Measurements from ENCODE around the gene ATP1B2. TPM values are rescaled to one million over a fixed set of nuclear protein-coding genes. Genes with fewer than 3 reads are reported as not detected.
"Not testable (repeated sequence)": the region's sequence is repeated elsewhere in the genome, so short reads cannot be mapped to it uniquely, and the experiment has no call there.

ATP1B2 gene
- total RNA-seq, 2 experiments from 2014 or later = 0.32 to 0.33 TPM

- ATAC-seq = no peak
- ChIA-PET POLR2A (no interaction called here), CTCF (interaction anchor here (0.8 to 1.0 kb wide), 2 partner anchors 12 to 29 kb away, joined by 3 to 4 read pairs; no protein-coding TSS in a partner anchor)
Measured at GRCh38 chr17:7620835-7621234, 29.9 kb upstream of the ATP1B2 start.

GRCh38 chr17:7623661-7624060, 27.1 kb upstream of the ATP1B2 start:
- Mint-ChIP-seq H3K4me3 (no peak overlapping the region), H3K27me3 (no peaks in the 10 kb centered on the region), H3K9me3 (ENCODE audit: low read depth) (no peaks in the 10 kb centered on the region), H3K36me3 (ENCODE audit: low read depth) (peaks cover 1% of the 10 kb centered on the region), H3K27ac (no peak overlapping the region), H3K4me1 (peaks cover 11% of the 10 kb centered on the region)
- intact Hi-C loops (cut with DNase I, micrococcal nuclease) = no loop called here
- POLR2A ChIA-PET = interaction anchor here (0.7 kb wide), 1 partner anchor 212 kb away, joined by 4 read pairs; no protein-coding TSS in a partner anchor
- CTCF ChIA-PET = no interaction called here
- no peak for DNase-seq
- no peak for ATAC-seq

More at GRCh38 chr17:7620835-7621234, 29.9 kb upstream of the ATP1B2 start:
- Mint-ChIP-seq H3K4me1 (no peaks in the 10 kb centered on the region), H3K27ac (no peak overlapping the region), H3K27me3 (no peaks in the 10 kb centered on the region), H3K36me3 (ENCODE audit: low read depth) (no peaks in the 10 kb centered on the region), H3K9me3 (ENCODE audit: low read depth) (no peaks in the 10 kb centered on the region), H3K4me3 (no peak overlapping the region)
- intact Hi-C loops (cut with DNase I, micrococcal nuclease) = no loop called here
- DNase-seq = no peak

- POLR2A ChIA-PET; ATAC-seq; intact Hi-C loops (cut with DNase I, micrococcal nuclease); H3K27ac Mint-ChIP-seq; H3K9me3 Mint-ChIP-seq (ENCODE audit: low read depth); H3K4me3 Mint-ChIP-seq; H3K36me3 Mint-ChIP-seq (ENCODE audit: low read depth); H3K27me3 Mint-ChIP-seq; DNase-seq: not testable (repeated sequence)
- CTCF ChIA-PET = interaction anchor here (1.0 kb wide), 1 partner anchor 47 kb away, joined by 3 read pairs; no protein-coding TSS in a partner anchor
- peaks cover 11% of the 10 kb centered on the region for H3K4me1 Mint-ChIP-seq
Measured at GRCh38 chr17:7625749-7626148, 25.0 kb upstream of the ATP1B2 start.

GRCh38 chr17:7626307-7626706, 24.4 kb upstream of the ATP1B2 start:
- peak overlapping the region; percentile 83 for H3K4me3 Mint-ChIP-seq
- ChIA-PET POLR2A (interaction anchor here (0.6 kb wide), 1 partner anchor 33 kb away, joined by 4 read pairs; no protein-coding TSS in a partner anchor), CTCF (interaction anchor here (1.0 to 1.3 kb wide), 4 partner anchors 16 to 61 kb away, joined by 3 to 4 read pairs (median 3); partner anchors contain the start of gene TP53)
- no peaks in the 10 kb centered on the region for H3K9me3 Mint-ChIP-seq (ENCODE audit: low read depth)
- DNase-seq (no peak), ATAC-seq (no peak)
- H3K36me3 Mint-ChIP-seq (ENCODE audit: low read depth) = peaks cover 1% of the 10 kb centered on the region
- peaks cover 11% of the 10 kb centered on the region for H3K4me1 Mint-ChIP-seq
- no peak overlapping the region for H3K27ac Mint-ChIP-seq
- intact Hi-C loops (cut with DNase I, micrococcal nuclease) = no loop called here
- H3K27me3 Mint-ChIP-seq = no peaks in the 10 kb centered on the region

DNA sequence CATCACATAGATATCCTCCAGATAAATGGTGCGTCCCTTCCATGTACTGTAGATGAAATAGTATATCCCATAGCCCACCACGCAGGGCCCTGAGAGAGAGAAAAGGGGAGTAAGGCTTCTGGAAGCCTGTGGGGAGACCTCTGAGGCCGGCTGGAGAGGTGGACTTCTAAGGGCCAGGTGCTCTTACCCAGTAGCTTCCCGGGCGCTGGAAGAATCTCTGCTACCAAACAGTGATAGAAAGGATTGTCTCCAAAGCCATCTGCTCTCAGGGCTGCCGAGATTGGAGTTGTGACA, 23.8 kb upstream of the ATP1B2 start:
- CTCF ChIA-PET = interaction anchor here (0.6 to 1.3 kb wide), 6 partner anchors 14 to 194 kb away, joined by 3 to 4 read pairs (median 3); partner anchors contain the start of gene TP53
- no peak for DNase-seq

GRCh38 chr17:7627250-7628121, 23.2 kb upstream of the ATP1B2 start, which contains the start of gene SAT2:
TSS of gene SAT2 (minus strand) at chr17:7627821. CDS start at chr17:7627635, 186 bp downstream.
- POLR2A ChIA-PET = interaction anchor here (0.6 to 1.5 kb wide), 6 partner anchors 13 to 60 kb away, joined by 3 to 7 read pairs (median 4); partner anchors contain the start of genes FXR2 and TP53
- CTCF ChIA-PET = interaction anchor here (0.6 to 1.3 kb wide), 14 partner anchors 9 to 359 kb away, joined by 3 to 6 read pairs (median 4); partner anchors contain the start of genes FXR2 and TP53
- H3K4me3 Mint-ChIP-seq = peak within 1 kb of the TSS; percentile 83
- H3K4me1 Mint-ChIP-seq = peaks cover 11% of the 10 kb centered on the region
- H3K9me3 Mint-ChIP-seq (ENCODE audit: low read depth) = no peaks in the 10 kb centered on the region
- intact Hi-C loops (cut with DNase I, micrococcal nuclease) = loop anchor here (1.0 kb wide), 3 partner anchors 12 to 61 kb away; partner anchors contain the start of genes ATP1B2 (in 1 of the 2) and WRAP53 (in 1 of the 2)
- DNase-seq (peak; percentile 91), ATAC-seq (peak; percentile 94)
- H3K36me3 Mint-ChIP-seq (ENCODE audit: low read depth) = peaks cover 1% of the 10 kb centered on the region
- peak within 1 kb of the TSS; percentile 78 for H3K27ac Mint-ChIP-seq
- H3K27me3 Mint-ChIP-seq = no peaks in the 10 kb centered on the region

More for the DNA sequence above, 23.8 kb upstream of the ATP1B2 start:
- intact Hi-C loops (cut with DNase I, micrococcal nuclease) = loop anchor here (1.0 kb wide), 3 partner anchors 12 to 61 kb away; partner anchors contain the start of genes ATP1B2 (in 1 of the 2) and WRAP53 (in 1 of the 2)
- no peaks in the 10 kb centered on the region for H3K9me3 Mint-ChIP-seq (ENCODE audit: low read depth)
- peaks cover 11% of the 10 kb centered on the region for H3K4me1 Mint-ChIP-seq
- no peak for ATAC-seq
- peak overlapping the region; percentile 78 for H3K27ac Mint-ChIP-seq
- peaks cover 1% of the 10 kb centered on the region for H3K36me3 Mint-ChIP-seq (ENCODE audit: low read depth)
- H3K4me3 Mint-ChIP-seq = peak overlapping the region; percentile 83
- POLR2A ChIA-PET = interaction anchor here (1.2 to 1.5 kb wide), 3 partner anchors 12 to 61 kb away, joined by 3 to 7 read pairs (median 5); partner anchors contain the start of genes FXR2 and TP53
- no peaks in the 10 kb centered on the region for H3K27me3 Mint-ChIP-seq

- H3K36me3 Mint-ChIP-seq (ENCODE audit: low read depth) = peaks cover 1% of the 10 kb centered on the region
- H3K4me3 Mint-ChIP-seq = no peak within 1 kb of the TSS
- intact Hi-C loops (cut with DNase I, micrococcal nuclease) = loop anchor here in 1 of 2 experiments (5.0 kb wide), 1 partner anchor 42 kb away; no protein-coding TSS in a partner anchor
- peaks cover 11% of the 10 kb centered on the region for H3K4me1 Mint-ChIP-seq
- ChIA-PET CTCF (interaction anchor here (0.6 to 4.9 kb wide), 4 partner anchors 12 to 57 kb away, joined by 3 to 20 read pairs (median 5); partner anchors contain the start of gene TP53), POLR2A (no interaction called here)
- no peaks in the 10 kb centered on the region for H3K27me3 Mint-ChIP-seq
- H3K9me3 Mint-ChIP-seq (ENCODE audit: low read depth) = no peaks in the 10 kb centered on the region
- no peak within 1 kb of the TSS for H3K27ac Mint-ChIP-seq
- ATAC-seq = no peak
- DNase-seq = no peak
Measured at GRCh38 chr17:7629939-7630571, 20.7 kb upstream of the ATP1B2 start, which contains the start of gene SHBG. TSS of gene SHBG (plus strand) at chr17:7630135. CDS start at chr17:7630173, 38 bp downstream.

DNA sequence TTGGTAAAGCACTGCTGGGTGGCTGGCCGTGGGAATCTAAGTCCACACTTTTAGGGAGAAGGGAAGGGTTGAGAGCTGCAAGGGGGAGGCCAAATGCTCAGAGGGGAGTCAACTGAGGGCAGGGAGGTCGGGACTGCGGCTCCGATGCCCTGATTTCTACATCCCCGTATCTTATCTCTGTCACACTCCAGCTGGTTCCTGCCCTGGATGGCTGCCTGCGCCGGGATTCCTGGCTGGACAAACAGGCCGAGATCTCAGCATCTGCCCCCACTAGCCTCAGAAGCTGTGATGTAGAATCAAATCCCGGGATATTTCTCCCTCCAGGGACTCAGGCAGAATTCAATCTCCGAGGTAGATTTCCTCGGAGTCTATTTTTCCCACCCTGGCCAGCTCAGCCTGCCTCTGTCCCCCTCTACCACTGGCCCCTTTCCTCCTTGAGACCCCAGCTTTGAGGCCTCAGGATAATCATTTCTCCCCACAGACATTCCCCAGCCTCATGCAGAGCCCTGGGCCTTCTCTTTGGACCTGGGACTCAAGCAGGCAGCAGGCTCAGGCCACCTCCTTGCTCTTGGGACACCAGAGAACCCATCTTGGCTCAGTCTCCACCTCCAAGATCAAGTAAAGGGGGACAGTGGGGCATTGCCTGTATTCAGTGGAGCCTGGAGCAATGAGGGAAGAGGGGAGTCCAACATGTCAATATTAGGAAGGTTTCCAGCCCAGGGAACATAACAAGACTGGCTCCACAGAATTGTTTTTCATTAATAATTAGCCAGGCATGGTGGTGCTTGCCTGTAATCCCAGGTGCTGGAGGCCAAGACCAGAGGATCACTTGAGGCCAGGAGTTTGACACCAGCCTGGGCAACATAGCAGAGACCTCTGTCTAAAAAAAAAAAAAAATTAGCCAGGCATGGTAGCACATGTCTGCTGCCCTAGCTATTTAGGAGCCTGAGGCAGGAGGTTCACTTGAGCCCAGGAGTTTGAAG, 19.0 kb upstream of the ATP1B2 start:
- intact Hi-C loops (cut with DNase I, micrococcal nuclease) = loop anchor here (1.0 to 5.0 kb wide), 3 partner anchors 41 to 87 kb away; partner anchors contain the start of gene WRAP53 (in 2 of the 2)
- no peaks in the 10 kb centered on the region for H3K9me3 Mint-ChIP-seq (ENCODE audit: low read depth)
- POLR2A ChIA-PET = interaction anchor here (0.6 kb wide), 1 partner anchor 10 kb away, joined by 3 read pairs; no protein-coding TSS in a partner anchor
- ATAC-seq (no peak), DNase-seq (no peak)
- H3K4me1 Mint-ChIP-seq = peaks cover 5% of the 10 kb centered on the region
- no peaks in the 10 kb centered on the region for H3K27me3 Mint-ChIP-seq
- no peaks in the 10 kb centered on the region for H3K36me3 Mint-ChIP-seq (ENCODE audit: low read depth)
- no peak overlapping the region for H3K27ac Mint-ChIP-seq
- no peak overlapping the region for H3K4me3 Mint-ChIP-seq
- CTCF ChIA-PET = interaction anchor here (0.7 to 4.9 kb wide), 12 partner anchors 11 to 116 kb away, joined by 3 to 20 read pairs (median 6); partner anchors contain the start of genes ATP1B2, TP53 and WRAP53

- Mint-ChIP-seq H3K27me3 (no peaks in the 10 kb centered on the region), H3K36me3 (ENCODE audit: low read depth) (no peaks in the 10 kb centered on the region), H3K4me1 (peaks cover 2% of the 10 kb centered on the region), H3K9me3 (ENCODE audit: low read depth) (no peaks in the 10 kb centered on the region), H3K4me3 (no peak overlapping the region), H3K27ac (no peak overlapping the region)
- intact Hi-C loops (cut with DNase I, micrococcal nuclease) = loop anchor here (1.0 to 5.0 kb wide), 3 partner anchors 40 to 86 kb away; partner anchors contain the start of gene WRAP53 (in 2 of the 2)
- ATAC-seq (peak; percentile 46), DNase-seq (peak; percentile 59)
- ChIA-PET CTCF (interaction anchor here (0.6 to 4.9 kb wide), 15 partner anchors 10 to 407 kb away, joined by 3 to 20 read pairs (median 5); partner anchors contain the start of genes ATP1B2, TP53 and WRAP53), POLR2A (interaction anchor here (0.6 kb wide), 2 partner anchors 9 to 49 kb away, joined by 3 to 7 read pairs; no protein-coding TSS in a partner anchor)
Measured at GRCh38 chr17:7632492-7632894, 18.2 kb upstream of the ATP1B2 start.
